Nucleus accumbens (tissue), 56 donors: ENCODE data around the gene YJEFN3.

Source experiments
- DNase-seq, 56 donors: peaks; one replicate each; lab custom pipeline; 2025; lab: John Stamatoyannopoulos, UW

The YJEFN3 gene

GRCh38 chr19:19548915-19549759, 20.4 kb downstream of the YJEFN3 start:
- DNase-seq: no peak

- DNase-seq: no peak
Measured at GRCh38 chr19:19549804-19550464, 21.2 kb downstream of the YJEFN3 start.

DNA sequence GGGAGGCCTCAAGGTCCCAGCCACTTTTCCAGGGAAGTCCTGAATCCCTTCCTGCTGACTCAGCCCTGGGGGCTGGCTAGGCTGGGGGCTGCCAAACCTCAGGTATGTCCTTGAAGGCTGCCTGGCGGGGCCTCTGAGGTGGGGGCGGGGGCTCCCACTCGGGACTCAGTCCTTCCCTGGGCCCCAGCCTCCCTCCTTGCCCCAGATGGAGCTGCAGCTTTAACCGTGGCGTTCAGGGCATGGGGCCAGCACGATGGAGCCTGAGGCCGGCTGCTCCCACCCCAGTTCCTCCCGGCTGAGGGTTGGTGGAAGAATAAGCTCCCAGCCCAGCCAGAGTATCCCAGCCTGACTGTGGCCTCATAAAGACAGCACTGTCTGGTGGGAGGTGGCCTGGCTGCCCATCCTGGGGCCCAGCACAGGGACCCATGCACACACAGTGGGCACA, 21.8 kb downstream of the YJEFN3 start:
- DNase-seq: no peak

DNA sequence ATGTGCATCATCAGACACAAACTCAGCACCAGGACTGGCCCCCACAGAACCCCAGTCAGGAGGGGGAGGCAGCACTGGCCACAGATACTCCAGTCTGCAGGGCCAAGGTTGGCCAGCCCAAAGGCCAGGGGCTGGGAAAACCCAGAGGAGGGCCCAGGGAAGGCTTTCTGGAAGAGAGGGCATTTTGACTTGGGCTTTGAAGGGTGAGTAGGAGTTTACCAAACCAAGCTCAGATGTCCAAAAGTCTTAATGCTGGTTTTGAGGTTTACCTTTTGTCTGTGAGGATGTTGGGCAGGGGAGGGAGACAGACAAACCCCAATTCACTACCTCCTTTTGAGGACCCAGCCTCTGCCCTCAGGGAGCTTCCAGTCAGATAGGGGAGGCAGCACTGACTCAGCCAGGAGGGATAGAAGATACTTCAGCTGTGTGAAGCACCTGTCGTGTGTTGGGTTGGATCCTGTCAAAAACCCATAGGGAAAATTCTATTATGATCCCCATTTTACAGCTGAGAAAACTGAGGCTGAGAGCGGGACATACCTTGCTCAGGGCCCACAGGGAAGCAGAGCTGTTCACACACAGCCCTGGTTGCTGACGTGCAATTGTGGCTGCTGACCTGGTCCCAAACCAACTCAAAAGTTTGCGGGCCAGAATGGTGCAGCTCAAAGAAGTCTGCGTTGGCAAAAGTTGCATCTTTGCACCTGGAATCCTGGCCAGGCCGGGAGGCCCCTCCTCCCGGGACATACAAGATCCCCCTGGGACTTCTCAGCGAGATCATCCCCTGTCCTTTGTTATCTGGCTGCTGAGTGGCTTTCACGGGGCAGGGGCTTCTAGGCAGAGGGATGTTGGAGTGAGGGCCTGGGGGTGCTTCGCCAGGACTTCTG, 22.5 kb downstream of the YJEFN3 start:
- DNase-seq: no peak

DNA sequence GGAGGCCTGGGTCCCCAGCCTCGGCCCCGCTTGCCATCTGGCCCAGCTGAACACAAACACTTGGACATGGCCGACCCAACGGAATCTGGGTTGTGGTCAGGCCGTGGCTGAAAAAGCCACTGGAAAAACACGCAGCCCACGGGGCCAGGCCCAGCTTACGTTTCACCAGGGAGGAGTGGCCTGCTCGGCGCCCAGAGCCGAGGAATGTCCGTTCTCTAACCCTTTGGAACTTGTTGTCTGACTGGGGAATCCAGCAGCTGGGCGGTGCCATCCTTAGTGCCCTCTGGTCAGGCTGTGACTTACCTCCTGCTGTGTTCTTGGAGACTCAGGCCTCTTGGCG, 23.1 kb downstream of the YJEFN3 start:
- DNase-seq: no peak

DNA sequence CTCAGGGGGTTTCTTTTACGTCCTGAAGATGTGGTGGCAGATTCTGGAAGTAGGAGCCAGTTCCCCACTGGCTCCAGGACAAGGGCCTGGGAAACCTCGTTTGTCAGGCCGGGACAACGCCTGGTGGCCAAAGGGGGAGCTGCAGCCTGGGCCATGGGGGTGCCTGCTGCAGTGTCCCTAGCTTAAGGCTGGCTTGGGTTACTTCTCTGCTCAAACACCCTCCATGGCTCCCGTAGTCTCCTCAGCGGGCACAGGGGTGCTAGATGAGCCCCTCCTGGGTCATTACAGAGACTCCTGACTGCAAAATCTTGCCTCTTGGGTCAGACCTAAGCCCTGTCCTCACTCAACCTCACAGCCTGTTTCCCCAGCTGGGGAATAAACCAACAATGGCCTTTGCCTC, 24.1 kb downstream of the YJEFN3 start:
- DNase-seq: no peak

GRCh38 chr19:19553670-19554069, 25.0 kb downstream of the YJEFN3 start:
- no peak for DNase-seq

DNA sequence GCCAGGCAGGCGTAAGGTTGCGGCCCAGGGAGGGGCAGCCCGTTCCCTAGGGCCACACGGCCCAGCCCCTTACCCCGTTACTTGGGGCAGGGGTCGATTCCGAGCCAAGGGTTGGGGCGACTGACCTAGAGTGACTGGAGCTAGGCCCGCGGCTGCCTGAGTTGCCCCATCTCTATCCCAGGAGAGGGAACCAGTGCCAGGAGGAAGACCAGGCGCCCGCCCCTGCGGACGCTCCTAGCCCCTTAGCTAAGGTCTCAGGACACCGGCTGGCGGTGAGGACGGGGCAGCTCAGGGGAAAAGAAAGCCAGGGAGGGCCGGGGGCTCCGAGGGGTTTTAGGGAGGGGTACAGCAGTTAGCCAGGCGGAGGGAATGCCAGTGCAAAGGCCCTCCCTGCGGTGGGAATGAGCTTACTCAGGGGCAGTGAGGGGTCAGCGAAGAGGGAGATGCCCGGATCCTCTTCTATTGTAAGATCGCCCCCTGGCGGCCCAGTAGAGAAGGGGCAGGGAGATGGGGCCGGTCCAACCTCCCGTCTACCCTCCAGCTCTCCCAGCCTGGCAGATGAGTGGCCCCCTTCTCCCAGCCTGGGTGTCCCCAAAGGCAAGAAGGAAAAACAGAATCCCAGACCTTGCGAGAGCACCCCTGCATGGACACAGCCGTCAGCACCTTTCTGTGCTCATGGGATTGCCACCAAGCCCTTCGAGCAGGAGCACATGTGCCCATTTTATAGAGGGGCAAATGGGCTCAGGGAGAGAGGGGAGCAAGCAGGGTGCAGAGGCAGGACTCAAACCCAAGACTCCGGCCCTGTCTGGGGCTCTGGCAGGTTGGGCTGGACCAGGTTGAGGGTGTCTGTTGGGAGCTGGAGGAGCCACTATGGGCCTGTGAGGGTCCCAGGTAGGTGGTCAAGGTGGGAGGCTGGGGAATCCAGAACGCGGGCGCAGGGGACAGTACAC, 25.6 kb downstream of the YJEFN3 start:
- DNase-seq: peak in 5 of 56 donors; percentile 11 to 30 (median 20)

- DNase-seq: no peak
Measured at GRCh38 chr19:19558055-19558454, 29.3 kb downstream of the YJEFN3 start.

GRCh38 chr19:19558636-19559035, 29.9 kb downstream of the YJEFN3 start:
- DNase-seq: no peak

DNA sequence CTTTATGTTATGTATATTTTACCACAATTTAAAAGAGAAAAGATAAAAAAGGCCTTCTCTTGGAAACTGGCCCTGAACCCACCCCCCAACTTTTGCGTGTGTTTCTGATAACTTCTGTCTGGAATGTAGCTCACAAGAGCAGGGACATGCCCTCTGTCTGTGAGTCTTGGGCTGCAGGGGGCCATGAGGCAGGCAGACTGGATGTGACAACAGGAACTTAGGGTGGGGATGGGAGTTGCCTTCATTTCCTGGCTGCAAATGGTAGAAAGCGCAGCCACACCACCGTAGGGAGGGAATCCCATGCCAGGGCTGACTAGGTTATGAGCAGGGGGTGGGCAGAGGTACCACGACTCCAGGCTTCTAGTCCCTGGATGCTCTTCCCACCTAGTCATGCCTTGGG, 31.2 kb downstream of the YJEFN3 start:
- no peak for DNase-seq

- no peak for DNase-seq
Measured at GRCh38 chr19:19561946-19562664, 33.4 kb downstream of the YJEFN3 start.

DNA sequence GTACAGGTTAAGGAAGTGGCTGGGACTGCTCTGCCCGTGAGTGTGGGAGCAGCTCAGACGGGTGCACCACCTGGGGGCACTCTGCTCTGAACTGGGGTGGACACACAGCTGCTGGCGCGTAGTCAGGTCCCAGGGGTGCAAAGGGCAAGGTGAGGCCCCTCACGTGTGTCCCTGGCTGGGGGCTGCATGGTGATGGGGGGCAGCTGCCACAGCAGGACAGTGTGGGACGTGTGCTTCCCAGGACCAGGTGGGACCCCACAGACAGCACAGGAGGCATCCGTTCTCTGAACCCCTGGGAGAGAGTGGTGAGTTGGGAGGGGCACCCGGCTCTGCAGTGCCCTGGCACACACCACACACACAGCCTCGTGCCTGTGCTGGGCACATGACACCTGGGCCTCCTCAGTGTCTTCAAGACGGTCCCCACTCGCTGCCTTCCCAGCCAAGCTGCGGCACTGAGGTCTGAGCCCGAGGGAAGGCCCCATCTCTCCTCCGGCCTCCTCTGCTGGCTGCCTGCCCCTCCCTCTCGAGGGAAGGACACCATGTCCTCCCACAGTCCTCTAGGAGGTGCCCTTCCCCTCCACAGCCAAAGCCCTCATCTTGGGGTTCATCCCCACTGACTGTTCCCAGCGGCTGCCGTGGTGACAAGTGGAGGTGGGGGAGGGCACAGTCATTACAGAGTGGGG, 34.1 kb downstream of the YJEFN3 start:
- no peak for DNase-seq

GRCh38 chr19:19563348-19563848, 34.7 kb downstream of the YJEFN3 start:
- no peak for DNase-seq

DNA sequence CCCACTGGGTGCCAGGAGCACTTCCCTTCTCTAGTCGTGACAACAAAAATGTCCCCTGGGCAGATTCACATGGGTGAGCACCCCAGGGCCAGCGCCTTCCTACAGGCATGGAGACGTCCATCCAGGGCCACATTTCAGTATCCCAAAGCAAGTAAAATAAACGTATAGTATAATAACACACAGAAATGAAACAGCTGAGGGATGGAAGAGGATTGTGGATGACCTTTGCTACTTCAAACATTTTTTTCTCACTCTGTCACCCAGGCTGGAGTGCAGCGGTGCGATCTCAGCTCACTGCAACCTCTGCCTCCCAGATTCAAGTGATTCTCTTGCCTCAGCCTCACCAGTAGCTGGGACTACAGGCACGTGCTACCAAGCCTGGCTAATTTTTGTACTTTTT, 37.6 kb downstream of the YJEFN3 start:
- DNase-seq: no peak

DNA sequence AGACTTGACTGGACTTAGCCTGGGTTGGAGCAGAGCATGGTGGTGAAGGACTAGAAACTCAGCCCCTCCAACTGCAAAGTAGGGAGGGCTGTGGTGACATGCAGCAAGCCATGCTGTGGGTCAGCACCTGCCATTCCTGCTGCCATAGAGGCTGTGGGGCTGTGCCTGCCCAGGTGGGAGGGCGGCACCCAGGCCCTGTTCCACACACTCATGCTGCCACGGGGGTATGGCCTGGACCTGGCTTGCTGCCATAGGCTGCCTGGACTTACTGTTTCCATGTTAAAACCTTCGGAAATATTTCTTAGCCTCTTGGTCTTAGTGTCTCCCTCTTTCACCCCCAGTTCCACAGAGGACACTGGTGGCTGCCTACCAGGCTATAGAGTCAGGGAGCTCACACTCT, 38.7 kb downstream of the YJEFN3 start:
- no peak for DNase-seq

- no peak for DNase-seq
Measured at GRCh38 chr19:19568802-19569756, 40.4 kb downstream of the YJEFN3 start.
